ENCODE measurements around the gene NPAS3.

Gene NPAS3

GRCh38 chr14:33432407-33433023 is 493.8 kb downstream of the NPAS3 start:
- DNase-seq (ENCODE audit: low spot score) (no peak), ATAC-seq (ENCODE audit: low read depth) (peak; percentile 56; the same call in 2 of the 3 replicates)
- Histone ChIP-seq H3K4me3 (ENCODE audit: severe bottlenecking) (no peak overlapping the region), H3K4me1 (ENCODE audit: insufficient read depth, poor library complexity, severe bottlenecking) (peaks cover 6% of the 10 kb centered on the region), H3K9me3 (ENCODE audit: severe bottlenecking) (no peaks in the 10 kb centered on the region), H3K36me3 (ENCODE audit: low read depth) (no peaks in the 10 kb centered on the region), H3K27ac (ENCODE audit: poor library complexity, severe bottlenecking) (no peak overlapping the region), H3K27me3 (ENCODE audit: insufficient read depth, poor library complexity, severe bottlenecking) (no peaks in the 10 kb centered on the region)
- TF ChIP-seq, protein P1, sequence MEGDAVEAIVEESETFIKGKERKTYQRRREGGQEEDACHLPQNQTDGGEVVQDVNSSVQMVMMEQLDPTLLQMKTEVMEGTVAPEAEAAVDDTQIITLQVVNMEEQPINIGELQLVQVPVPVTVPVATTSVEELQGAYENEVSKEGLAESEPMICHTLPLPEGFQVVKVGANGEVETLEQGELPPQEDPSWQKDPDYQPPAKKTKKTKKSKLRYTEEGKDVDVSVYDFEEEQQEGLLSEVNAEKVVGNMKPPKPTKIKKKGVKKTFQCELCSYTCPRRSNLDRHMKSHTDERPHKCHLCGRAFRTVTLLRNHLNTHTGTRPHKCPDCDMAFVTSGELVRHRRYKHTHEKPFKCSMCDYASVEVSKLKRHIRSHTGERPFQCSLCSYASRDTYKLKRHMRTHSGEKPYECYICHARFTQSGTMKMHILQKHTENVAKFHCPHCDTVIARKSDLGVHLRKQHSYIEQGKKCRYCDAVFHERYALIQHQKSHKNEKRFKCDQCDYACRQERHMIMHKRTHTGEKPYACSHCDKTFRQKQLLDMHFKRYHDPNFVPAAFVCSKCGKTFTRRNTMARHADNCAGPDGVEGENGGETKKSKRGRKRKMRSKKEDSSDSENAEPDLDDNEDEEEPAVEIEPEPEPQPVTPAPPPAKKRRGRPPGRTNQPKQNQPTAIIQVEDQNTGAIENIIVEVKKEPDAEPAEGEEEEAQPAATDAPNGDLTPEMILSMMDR (IDR thresholded peaks at IDR 0.05; ENCODE audit: poor library complexity, severe bottlenecking) = peak; percentile 85

GRCh38 chr14:33433396-33433795 is 494.7 kb downstream of the NPAS3 start:
- TF ChIP-seq, protein P1 (IDR thresholded peaks at IDR 0.05; ENCODE audit: poor library complexity, severe bottlenecking) = no peak
- H3K9me3 ChIP-seq (ENCODE audit: severe bottlenecking) = no peaks in the 10 kb centered on the region
- peaks cover 6% of the 10 kb centered on the region for H3K4me1 ChIP-seq (ENCODE audit: insufficient read depth, poor library complexity, severe bottlenecking)
- no peak overlapping the region for H3K4me3 ChIP-seq (ENCODE audit: severe bottlenecking)
- H3K36me3 ChIP-seq (ENCODE audit: low read depth) = no peaks in the 10 kb centered on the region
- DNase-seq (ENCODE audit: low spot score) (no peak), ATAC-seq (ENCODE audit: low read depth) (no peak)
- H3K27me3 ChIP-seq (ENCODE audit: insufficient read depth, poor library complexity, severe bottlenecking) = no peaks in the 10 kb centered on the region
- H3K27ac ChIP-seq (ENCODE audit: poor library complexity, severe bottlenecking) = no peak overlapping the region

GRCh38 chr14:33435911-33436689 is 497.4 kb downstream of the NPAS3 start:
- Histone ChIP-seq H3K27me3 (ENCODE audit: insufficient read depth, poor library complexity, severe bottlenecking) (no peaks in the 10 kb centered on the region), H3K36me3 (ENCODE audit: low read depth) (no peaks in the 10 kb centered on the region), H3K9me3 (ENCODE audit: severe bottlenecking) (no peaks in the 10 kb centered on the region), H3K27ac (ENCODE audit: poor library complexity, severe bottlenecking) (no peak overlapping the region), H3K4me1 (ENCODE audit: insufficient read depth, poor library complexity, severe bottlenecking) (peaks cover 6% of the 10 kb centered on the region), H3K4me3 (ENCODE audit: severe bottlenecking) (no peak overlapping the region)
- DNase-seq (ENCODE audit: low spot score) (no peak), ATAC-seq (ENCODE audit: low read depth) (peak; percentile 98)
- TF ChIP-seq, protein P1 (IDR thresholded peaks at IDR 0.05; ENCODE audit: poor library complexity, severe bottlenecking) = no peak

DNA sequence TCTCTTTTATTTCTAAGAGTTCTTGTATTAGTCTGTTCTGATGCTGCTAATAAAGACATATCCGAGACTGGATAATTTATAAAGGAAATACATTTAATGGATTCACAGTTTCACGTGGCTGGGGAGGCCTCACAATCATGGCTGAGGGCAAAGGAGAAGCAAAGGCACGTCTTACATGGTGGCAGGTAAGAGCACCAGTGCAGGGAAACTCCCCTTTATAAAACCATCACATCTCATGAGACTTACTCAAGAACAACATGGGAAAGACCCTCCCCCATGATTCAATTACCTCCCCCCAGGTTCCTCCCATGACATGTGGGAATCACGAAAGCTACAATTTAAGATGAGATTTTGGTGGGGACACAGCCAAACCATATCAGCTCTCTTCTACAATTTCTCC is 503.0 kb downstream of the NPAS3 start:
- Histone ChIP-seq H3K27ac (ENCODE audit: poor library complexity, severe bottlenecking) (no peak overlapping the region), H3K9me3 (ENCODE audit: severe bottlenecking) (no peaks in the 10 kb centered on the region), H3K4me3 (ENCODE audit: severe bottlenecking) (no peak overlapping the region), H3K27me3 (ENCODE audit: insufficient read depth, poor library complexity, severe bottlenecking) (no peaks in the 10 kb centered on the region), H3K4me1 (ENCODE audit: insufficient read depth, poor library complexity, severe bottlenecking) (no peaks in the 10 kb centered on the region), H3K36me3 (ENCODE audit: low read depth) (no peaks in the 10 kb centered on the region)
- DNase-seq (ENCODE audit: low spot score) (no peak), ATAC-seq (ENCODE audit: low read depth) (no peak)
- TF ChIP-seq, protein P1 (IDR thresholded peaks at IDR 0.05; ENCODE audit: poor library complexity, severe bottlenecking) = no peak

GRCh38 chr14:33444136-33444535 is 505.5 kb downstream of the NPAS3 start:
- Histone ChIP-seq H3K36me3 (ENCODE audit: low read depth) (no peaks in the 10 kb centered on the region), H3K4me3 (ENCODE audit: severe bottlenecking) (no peak overlapping the region), H3K9me3 (ENCODE audit: severe bottlenecking) (no peaks in the 10 kb centered on the region), H3K4me1 (ENCODE audit: insufficient read depth, poor library complexity, severe bottlenecking) (no peaks in the 10 kb centered on the region), H3K27me3 (ENCODE audit: insufficient read depth, poor library complexity, severe bottlenecking) (no peaks in the 10 kb centered on the region), H3K27ac (ENCODE audit: poor library complexity, severe bottlenecking) (no peak overlapping the region)
- no peak for ATAC-seq (ENCODE audit: low read depth)
- no peak for DNase-seq (ENCODE audit: low spot score)
- TF ChIP-seq, protein P1 (IDR thresholded peaks at IDR 0.05; ENCODE audit: poor library complexity, severe bottlenecking) = no peak
